HG03135 (cell line): Measurements from ENCODE around the gene CPAMD8.

Experiments used
- ATAC-seq: cut with Tn5 transposase; IDR thresholded peaks from one replicate; pipeline ENCODE4 v1.9.1; 2021; ENCODE audit warnings: mild to moderate bottlenecking, moderate library complexity; ENCODE audit not compliant: unreplicated experiment

Gene CPAMD8

DNA sequence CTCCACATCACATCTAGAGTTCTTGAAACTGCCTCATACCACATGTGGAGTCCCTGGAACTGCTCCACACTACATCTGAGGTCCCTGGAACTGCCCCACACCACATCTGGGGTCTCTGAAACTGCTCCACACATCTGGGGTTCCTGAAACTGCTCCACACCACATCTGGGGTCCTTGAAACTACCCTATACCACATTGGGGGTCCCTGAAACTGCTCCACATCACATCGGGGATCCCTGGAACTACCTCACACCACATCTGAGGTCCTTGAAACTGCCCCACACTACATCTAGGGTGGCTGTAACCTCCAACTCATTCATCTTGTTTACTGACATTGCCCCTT, 104.0 kb downstream of the CPAMD8 start:
- ATAC-seq, result no peak

DNA sequence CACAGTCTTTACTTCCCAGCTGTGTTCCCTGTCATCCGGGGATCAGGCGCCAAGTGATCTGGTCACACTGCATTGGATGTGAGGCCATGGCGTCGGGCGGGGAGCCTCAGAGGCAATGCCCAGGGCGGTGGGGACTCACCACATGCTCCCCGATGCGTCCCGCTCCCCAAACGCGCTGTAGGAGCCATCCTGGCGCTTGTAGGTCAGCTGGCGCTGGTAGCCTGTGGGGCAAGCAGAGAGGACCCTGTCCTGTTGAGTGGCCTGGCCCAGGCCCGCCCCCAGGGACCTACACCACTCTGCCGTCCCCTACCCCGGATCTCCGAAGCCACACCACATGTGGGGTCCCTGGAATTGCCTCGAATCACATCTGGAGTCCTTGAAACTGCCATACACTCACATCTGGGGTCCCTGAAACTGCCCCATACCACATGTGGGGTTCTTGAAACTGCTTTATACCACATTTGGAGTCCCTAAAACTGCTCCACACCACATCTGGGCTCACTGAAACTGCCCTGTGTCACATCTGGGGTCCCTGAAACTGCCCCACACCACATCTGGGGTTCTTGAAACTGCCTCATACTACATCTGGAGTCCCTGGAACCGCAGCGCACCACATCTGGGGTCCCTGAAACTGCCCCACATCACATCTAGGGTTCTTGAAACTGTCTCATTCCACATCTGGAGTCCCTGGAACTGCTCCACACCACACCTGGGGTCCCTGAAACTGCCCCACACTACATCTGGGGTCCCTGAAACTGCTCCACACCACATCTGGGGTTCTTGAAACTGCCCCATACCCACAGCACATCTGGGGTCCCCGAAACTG, 104.6 kb downstream of the CPAMD8 start:
- no peak for ATAC-seq

DNA sequence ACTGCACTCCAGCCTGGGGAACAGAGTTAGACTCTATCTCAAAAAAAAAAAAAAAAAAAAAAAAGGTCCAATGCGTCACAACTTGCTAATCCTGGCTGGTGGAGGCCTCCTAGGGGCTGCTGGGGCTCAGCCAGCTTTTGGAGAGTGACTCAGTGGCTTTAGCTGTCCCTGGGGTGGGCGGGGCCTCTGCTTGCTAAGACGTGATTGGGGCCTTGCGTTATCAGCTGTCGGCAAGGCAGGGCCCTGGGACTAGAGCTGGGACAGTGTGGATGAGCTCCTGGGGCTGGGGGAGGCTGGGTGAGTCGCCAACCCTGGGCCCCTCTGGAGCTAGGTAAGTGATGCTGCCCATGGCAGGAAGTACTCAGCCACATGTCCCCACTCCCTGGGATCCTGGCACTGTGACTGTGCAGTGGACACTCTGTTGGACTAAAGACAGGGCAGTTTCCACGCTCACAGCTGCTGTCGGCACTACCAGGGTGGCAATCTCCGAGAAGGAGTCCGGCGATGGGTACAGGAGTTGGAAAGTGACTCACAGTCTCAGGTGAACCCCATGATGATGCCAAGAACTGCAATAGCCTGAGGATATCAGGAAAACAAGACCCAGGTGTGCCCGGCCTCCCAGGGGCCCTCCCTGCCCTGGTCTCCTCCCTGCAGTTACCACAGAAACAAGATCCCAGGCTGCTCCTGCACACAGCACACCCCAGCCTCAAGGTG, 105.6 kb downstream of the CPAMD8 start:
- ATAC-seq, result no peak

DNA sequence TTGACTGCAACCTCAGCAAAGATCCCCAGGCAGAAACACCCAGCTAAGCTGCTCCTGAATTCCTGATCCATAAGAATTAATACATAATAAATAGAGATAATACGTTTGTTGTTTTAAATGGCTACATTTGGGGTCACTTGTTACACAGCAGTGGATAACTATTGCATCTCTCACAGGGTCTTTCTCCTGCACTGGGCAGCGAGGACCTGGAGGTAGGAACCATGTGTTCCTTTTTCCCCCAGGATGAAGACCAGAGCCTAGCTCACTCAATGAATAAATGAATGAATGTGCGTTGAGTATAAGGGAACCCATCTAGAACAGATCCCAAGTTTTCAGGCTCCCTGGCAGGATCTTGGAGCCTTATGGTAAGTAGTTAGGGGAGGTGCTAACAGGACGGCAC, 107.1 kb downstream of the CPAMD8 start:
- ATAC-seq, result no peak

DNA sequence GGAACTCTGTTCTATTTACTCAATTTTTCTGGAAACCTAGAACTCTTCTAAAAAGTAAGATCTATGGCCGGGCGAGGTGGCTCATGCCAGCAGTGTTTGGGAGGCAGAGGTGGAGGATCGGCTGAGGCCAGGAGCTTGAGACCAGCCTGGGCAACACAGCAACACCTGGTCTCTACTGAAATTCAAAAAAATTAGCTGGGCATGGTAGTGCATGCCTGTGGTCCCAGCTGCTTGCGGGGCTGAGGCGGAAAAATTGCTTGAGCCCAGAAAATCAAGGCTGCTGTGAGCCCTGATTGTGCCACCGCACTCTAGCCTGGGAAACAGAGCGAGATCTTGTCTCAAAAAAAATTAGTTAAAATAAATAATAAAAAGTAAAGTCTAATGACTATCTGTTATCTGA, 109.2 kb downstream of the CPAMD8 start:
- ATAC-seq, result no peak

DNA sequence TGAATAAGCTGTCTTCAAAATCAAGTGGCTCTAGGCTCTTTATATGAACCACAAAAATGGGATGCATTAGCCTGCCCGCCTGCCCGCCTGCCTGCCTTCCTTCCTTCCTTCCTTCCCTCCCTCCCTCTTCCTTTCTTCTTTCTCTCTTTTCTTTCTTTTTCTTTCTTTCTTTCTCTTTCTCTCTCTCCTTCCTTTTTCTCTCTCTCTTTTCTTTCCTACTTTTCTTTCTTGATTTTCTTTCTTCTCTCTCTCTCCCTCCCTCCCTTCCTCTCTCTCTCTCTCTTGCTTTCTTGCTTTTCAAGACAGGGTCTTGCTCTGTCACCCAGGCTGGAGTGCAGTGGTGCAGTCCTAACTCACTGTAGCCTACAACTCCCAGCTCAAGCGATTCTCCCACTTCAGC, 110.9 kb downstream of the CPAMD8 start:
- ATAC-seq, result no peak

DNA sequence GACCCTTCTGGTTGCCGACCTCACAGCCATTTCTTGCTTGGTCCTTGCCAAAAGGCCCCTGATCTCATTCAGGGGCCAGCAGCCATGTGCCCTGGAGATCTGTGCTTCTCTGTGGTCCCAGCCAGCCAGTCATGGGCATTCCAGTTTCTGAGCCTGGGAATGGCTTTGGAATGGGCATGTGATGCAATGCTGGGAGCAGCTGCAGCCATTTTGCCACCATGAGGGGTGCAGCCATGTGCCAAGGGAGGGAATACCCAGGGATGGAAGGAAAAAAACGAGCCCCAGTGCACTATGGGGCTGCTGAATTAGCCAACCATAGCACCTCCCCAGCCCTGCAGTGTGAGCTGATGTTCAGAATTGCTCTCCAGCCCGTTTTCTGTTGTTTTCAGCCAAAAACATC, 111.5 kb downstream of the CPAMD8 start:
- no peak for ATAC-seq

DNA sequence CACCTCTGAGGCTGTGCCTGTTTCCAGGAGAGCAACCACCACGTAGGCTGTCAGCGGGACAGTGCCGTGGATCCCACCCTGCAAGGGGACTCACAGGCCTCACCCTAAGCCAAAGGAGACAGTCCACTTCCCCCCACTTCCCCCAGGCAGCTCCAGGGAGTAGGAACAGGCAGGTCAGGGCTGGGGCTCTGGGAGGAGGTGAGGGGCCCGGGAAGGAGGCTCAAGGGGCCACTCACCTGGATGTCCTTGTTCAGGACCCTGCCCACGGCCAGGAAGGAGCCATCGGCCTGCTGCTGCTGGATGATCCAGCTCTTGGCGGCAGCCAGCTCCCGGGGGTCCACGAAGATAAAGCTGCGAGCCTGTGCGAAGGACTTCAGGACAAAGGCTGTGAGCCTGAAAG, 112.2 kb downstream of the CPAMD8 start:
- no peak for ATAC-seq

DNA sequence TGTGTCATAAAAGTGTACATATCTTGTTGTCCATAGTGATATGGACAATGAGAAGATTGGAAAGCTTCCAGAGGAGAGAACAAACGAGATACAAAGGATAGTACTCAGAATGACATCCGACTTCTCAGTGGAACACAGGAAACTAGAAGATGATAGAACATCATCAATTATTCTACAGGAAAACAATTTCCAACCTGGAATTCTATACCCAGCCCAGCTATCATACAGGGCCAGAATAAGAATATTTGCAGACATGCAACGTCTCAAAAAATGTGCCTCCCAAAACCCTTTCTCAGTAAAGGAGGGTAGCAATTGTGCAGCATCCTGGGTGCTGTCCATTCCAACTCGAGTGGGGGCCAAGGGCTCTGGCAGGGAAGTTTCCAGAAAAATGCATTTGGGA, 113.8 kb downstream of the CPAMD8 start:
- no peak for ATAC-seq

DNA sequence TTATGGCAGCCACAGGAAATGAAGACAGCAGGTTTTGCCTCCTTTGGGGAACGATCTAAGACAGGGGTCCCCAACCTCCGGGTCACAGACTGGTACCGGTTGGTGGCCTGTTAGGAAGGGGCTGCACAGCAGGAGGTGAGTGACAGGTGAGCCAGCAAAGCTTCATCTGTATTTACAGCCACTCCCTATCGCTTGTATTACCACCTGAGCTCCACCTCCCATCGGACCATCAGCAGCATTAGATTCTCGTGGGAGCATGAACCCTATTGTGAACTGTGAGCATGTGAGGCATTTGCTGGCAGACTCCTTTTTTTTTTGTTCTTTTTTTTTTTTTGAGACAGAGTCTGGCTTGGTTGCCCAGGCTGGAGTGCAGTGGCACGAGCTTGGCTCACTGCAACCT, 115.6 kb downstream of the CPAMD8 start:
- ATAC-seq, result no peak

DNA sequence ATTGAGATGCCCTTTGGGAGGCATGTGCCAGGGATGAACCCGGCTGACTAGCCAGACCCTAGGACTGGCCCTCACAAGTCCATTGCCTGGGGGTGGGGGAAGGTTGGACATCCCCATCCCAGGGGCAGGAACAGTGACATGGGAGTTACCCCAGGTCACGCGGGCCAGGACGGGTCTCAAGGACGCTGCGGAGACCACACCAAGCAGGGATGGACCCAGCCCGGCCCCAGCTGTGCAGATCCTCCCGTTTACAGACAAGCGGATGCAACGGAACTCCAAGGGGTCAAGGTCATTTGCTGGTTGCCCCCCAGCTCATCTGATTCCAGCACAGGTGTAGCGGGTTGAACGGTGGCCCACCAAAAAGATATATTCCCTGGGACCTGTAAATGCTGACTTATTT, 117.9 kb downstream of the CPAMD8 start:
- no peak for ATAC-seq

DNA sequence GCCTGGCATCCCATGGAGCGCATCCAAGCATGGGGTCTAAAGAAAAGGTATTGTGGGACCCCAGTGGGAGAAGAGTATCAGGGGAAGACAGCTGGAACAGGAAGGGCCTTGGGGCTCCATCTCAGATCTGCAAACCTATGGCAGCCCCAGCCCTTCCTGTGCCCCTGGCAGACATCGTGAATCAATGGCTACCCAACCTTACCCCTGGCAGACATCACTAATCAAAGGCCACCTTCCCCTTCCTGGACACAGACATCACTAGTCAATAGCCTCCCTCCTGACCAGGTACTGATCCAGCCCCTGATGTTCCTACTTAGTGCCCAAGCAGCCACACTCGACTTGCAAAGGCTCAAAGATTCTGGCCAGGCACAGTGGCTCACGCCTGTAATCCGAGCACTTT, 122.0 kb downstream of the CPAMD8 start:
- no peak for ATAC-seq

DNA sequence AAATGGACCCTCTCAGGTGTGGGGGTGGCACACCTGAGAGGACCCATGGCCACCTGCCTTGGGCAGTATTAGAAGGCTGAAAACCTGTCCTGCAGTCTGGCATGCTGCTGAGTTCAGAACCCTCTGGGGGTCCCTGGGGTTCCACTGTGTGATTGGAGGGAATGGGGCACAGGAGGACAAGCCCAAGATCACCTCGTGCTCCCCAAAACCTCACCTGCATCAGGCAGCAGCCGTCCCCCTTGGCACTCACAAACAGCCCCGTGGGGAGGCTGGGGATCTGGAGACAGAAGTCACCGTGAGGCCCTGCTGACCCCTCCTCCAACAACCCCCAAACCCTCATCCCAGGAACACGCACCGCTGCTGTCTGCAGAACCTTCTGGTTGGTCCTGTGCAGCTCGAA, 123.3 kb downstream of the CPAMD8 start:
- ATAC-seq, result no peak

DNA sequence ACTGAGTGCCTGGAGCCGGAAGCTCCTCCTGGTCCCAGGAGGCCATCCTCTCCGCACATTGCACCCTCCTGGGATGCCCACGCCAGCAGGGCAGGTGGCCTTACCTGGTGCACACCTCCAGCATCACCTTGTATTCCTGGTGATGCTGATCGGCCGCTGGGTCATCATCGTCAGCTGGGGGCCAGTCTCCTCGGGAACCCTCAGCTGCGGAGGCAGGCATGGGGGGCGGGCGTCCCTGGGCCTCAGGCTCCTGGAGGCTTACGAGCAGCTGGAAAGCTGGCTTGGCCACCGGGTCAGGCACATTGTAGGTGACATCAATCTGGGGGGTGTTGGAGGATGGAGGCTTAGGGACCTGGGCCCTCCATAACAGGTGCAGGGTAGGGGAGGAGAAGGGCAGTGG, 124.1 kb downstream of the CPAMD8 start:
- no peak for ATAC-seq

DNA sequence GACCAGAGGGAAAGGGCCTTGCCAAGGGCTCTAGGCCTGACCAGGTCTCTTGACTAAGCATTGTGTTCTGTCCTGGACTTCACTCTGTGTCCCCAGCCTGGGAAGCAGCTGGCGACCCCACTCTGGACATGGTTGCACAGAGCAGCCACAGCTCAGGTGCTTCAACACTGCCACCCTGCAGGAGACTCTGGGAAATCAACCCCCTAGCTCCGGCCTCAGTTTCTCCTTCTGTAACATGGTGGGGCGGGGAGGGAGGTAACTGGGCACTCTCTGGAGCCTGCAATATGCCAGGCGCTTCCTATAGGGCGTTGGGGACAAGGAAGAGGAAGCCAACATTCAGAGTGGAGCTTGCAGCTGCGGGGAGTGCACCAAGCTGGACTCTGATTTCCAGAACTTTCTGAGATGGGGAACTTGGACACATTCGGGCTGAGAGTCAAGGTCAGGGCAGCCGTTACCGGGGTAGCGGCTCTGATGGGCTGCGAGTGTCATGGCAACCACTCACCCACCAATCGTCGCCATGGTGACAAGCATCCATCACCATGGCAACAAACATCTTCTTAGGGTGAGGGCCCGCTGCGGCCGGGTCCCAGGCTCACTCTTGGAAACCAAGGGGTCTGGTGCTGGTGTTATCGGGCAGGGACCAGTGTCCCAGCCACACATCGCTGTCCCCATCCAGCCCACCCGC, 125.0 kb downstream of the CPAMD8 start:
- ATAC-seq, result no peak

DNA sequence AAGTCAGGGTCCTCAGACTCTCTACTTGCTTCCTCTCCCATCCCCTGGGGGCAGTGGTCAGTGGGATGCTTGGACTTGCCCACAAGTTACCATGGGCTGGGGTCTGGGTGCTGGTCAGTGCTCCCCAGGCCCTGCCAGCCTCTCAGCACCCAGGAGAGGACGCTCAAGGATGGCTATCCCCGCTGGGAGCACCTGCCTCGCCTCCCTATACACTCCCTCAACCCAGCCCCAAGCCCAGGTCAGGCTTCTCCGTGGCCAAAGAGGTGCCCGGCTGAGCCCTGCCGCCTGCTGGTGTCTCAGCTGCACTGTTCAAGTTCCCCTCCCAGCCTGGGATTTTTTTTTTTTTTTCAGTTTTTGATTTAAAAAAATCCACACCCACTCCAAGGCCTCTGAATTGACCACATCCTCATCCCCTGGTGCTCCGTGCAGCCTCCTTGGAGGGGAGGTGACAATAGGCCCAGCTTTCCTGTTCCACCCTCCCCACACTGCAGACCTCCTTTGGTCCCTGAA, 127.0 kb downstream of the CPAMD8 start:
- no peak for ATAC-seq

DNA sequence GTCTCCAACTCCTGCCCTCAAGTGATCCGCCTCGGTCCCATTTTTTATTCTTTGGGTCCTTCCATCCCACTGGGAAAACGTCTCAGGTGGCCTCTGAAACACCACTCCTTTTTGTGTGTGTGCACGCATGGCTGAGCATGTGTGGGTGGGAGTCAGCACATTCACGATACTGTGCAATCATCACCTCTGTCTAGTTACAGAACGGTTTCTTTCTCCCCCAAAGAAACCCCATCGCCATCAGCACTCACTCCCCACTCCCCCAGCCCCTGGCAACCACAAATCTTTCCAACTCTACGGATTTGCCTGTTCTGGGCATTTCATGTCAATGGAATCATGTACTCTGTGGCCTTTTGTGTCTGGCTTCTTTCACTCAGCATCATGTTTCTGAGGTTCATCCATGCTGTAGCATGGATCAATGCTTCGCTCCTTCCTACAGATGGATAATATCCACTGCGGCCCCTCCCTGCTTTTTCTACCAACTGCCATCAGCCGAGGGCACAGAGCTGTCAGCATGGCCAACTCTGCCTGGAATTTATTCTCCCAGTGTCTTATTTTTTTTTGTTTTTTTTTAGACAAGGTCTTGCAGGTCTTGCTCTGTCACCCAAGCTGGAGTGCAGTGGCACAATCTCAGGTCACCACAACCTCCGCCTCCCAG, 128.1 kb downstream of the CPAMD8 start:
- ATAC-seq, result no peak

DNA sequence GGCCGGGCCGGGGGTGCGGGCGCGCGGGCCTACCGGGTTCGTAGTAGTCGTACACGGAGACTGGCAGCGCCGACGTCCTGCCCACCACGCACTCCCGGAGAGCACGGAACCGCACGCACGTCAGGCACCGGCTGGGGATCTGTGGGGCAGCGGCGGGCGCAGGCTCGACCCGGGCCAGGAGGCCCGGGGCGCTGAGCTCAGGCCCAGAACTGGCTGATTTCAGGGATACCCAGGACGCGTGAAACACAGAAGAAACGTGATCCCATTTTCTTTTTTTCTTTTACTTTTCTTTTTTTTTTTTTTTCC, 128.8 kb downstream of the CPAMD8 start:
- ATAC-seq, result no peak

DNA sequence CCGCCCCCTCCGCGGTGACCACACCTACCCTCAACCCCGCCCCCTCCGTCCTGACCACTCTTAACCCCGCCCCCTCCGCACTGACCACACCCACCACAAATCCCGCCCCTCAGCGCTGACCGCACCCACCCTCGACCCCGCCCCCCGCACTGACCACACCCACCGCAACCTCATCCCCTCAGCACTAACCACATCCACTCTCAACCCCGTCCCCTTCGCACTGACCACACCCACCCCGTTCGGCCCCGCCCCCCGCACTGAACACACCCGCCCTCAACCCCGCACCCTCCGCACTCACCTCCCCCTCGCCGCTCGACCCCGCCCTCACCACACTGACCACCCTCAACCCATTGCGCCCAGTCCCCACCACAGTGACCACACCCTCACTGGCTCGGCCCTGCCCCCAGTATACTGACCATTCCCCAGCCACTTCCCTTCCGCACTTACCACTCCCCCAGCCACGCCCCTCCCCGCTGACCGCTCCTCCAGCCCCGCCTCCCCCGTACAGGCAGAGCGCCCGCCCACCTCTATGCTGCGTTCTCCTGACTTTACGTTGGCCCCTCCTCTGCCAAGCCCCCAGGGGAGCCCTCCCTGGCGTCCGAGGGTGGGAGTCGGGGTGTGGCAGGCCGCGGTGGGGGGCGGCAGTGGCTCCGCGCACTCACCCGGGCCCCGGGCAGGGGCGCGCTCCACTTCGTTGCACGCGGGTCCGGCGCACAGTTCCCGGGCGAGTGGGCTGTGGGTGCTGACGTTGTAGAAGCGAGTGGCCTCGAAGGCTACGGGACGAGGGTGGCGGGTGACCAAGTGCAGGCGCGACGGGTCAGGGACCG, 129.4 kb downstream of the CPAMD8 start:
- ATAC-seq, result peak; percentile 43

DNA sequence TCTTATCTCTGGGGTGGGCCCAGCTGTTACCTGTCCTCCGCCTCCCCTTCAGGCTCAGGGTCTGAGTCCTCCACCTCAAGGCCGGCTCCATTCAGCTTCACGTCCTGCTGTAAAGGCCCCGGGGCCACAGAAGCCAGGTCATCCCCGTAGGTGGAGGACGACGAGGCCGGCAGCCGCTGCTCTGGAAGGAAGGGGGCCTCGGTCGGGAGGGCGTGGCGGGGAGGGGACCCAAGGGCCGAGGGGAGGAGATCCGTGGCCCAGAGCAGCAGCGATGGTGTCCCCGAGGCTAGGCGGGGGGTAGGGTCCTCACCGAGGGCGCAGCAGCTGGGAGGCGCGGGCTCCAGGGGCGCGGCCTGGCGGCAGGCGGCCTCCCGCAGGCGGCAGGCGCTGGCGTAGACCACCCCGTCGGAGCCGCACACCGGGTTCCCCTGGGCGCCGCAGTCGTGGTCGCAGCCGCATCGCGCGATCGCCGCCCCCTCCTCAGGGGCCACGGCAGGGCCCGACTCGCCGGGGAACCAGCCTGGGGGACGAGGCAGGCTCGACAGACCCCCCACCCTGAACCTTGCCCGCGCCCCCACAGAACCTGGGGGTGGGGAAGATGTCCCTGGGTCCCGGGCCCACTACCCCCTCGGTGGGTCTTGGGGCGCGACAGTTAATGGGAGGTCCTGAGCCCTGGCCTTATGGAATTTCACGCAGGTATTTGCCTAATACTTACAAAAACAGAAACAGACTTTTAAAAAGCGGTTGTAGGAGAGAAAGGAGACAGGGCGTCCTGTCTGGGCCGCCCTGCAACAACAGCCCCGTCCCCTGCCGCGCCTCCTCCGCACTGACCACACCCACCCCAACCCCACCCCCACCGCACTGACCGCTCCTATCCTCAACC, 130.2 kb downstream of the CPAMD8 start:
- ATAC-seq, result no peak
